ENCODE results near the gene THAP11. TPM values are rescaled to one million over a fixed set of nuclear protein-coding genes. Genes with fewer than 3 reads are reported as not detected.

Gene THAP11
- total and polyA plus RNA-seq, 2 experiments from 2014 or later, result 37.3 to 115 TPM

- H3K36me3 Mint-ChIP-seq (ENCODE audit: low read depth), result peaks cover 28% of the 10 kb centered on the region
- H3K4me2 ChIP-seq, result peak overlapping the region; percentile 89
- H3K27me3 ChIP-seq (ENCODE audit: insufficient read depth), result no peaks in the 10 kb centered on the region
- H3K27me3 Mint-ChIP-seq (ENCODE audit: insufficient read depth, low read depth, poor library complexity), result peaks cover 9% of the 10 kb centered on the region
- H2AFZ ChIP-seq, result no peak overlapping the region
- H3K4me1 Mint-ChIP-seq, result peaks cover 22% of the 10 kb centered on the region
- H3K27ac ChIP-seq (ENCODE audit: low read depth), result peak overlapping the region; percentile 92; the same call in 1 of the 2 replicates
- no peaks in the 10 kb centered on the region for H3K9me2 ChIP-seq (ENCODE audit: insufficient read depth)
- no peaks in the 10 kb centered on the region for H3K79me2 ChIP-seq (replicated peaks; ENCODE audit: insufficient read depth)
- H3K4me1 ChIP-seq (ENCODE audit: insufficient read depth), result peaks cover 26% of the 10 kb centered on the region
- 0 out of 2 replicates have a peak, but pooled peaks cover 5% of the 10 kb centered on the region for H3K36me3 ChIP-seq (ENCODE audit: insufficient read depth)
- DNase-seq (ENCODE audit: low spot score) (peak; percentile 31), ATAC-seq (peak; percentile 3; the same call in 2 of the 3 replicates)
- peak overlapping the region; percentile 72; the same call in 1 of the 2 replicates for H3K27ac Mint-ChIP-seq
- TF ChIP-seq NANOG (IDR thresholded peaks at IDR 0.05; ENCODE audit: borderline replicate concordance) (no peak), EZH2phosphoT487 (IDR thresholded peaks at IDR 0.05; ENCODE audit: unreplicated experiment) (no peak), STAT1 (IDR thresholded peaks at IDR 0.05; ENCODE audit: unreplicated experiment) (no peak), POLR2AphosphoS5 (IDR thresholded peaks at IDR 0.05; ENCODE audit: low read depth) (no peak), ZNF114 (CRISPR knock-in tag; IDR thresholded peaks at IDR 0.05) (no peak), ZNF331 (CRISPR knock-in tag; IDR thresholded peaks at IDR 0.05; ENCODE audit: low read depth) (no peak), ZNF462 (CRISPR knock-in tag; IDR thresholded peaks at IDR 0.05) (no peak), ETS1 (IDR thresholded peaks at IDR 0.05) (no peak), CREB1 (CRISPR knock-in tag; IDR thresholded peaks at IDR 0.05; ENCODE audit: low read depth) (no peak), REST (IDR thresholded peaks at IDR 0.05; ENCODE audit: unreplicated experiment) (no peak)
- H3K4me3 Mint-ChIP-seq, result peak overlapping the region; percentile 67; the same call in 2 of the 3 replicates
- peaks cover 26% of the 10 kb centered on the region; the same call in 1 of the 2 replicates for H3F3A ChIP-seq (replicated peaks; ENCODE audit: low read depth)
- no peaks in the 10 kb centered on the region; the same call in 2 of the 3 replicates for H3K9me3 Mint-ChIP-seq
- peak overlapping the region; percentile 55; the same call in 1 of the 2 replicates for H3K4me3 ChIP-seq
- no peaks in the 10 kb centered on the region; the same call in 1 of the 2 replicates for H4K20me1 ChIP-seq (replicated peaks; ENCODE audit: insufficient read depth)
Measured at GRCh38 chr16:67885545-67885944, 43.4 kb downstream of the THAP11 start.
